Fibroblast of lung (primary cell): ENCODE measurements around the gene PCAT7. TPM values are rescaled to one million over a fixed set of nuclear protein-coding genes. Genes with fewer than 3 reads are reported as not detected.

ENCODE experiments used
- DNase-seq, 2 donors: peaks; one replicate each; pipeline versions ENCODE4 v3.0.0 to v3.0.0-alpha.2; 2010; ENCODE audit warnings: low read depth in 2 of 2
- H2AFZ ChIP-seq: 2 replicates; pipeline ENCODE4 v1.5.1; 2012; ENCODE audit warnings: low read length, control low read depth, inconsistent platforms
- H3K27ac ChIP-seq: 2 replicates; pipeline ENCODE4 v1.5.1; 2011; ENCODE audit warnings: low read length, control low read depth; ENCODE audit not compliant: insufficient read depth
- H3K27me3 ChIP-seq: 2 replicates; pipeline ENCODE4 v1.5.1; 2011; ENCODE audit warnings: mild to moderate bottlenecking, low read length; ENCODE audit not compliant: control insufficient read depth, insufficient read depth
- H3K36me3 ChIP-seq: 2 replicates; pipeline ENCODE4 v1.5.1; 2011; ENCODE audit warnings: low read length; ENCODE audit not compliant: control insufficient read depth, insufficient read depth
- H3K4me1 ChIP-seq: 2 replicates; pipeline ENCODE4 v1.5.1; 2011; ENCODE audit warnings: low read length; ENCODE audit not compliant: control insufficient read depth, insufficient read depth; ENCODE audit errors: extremely low read depth
- H3K4me2 ChIP-seq: 2 replicates; pipeline ENCODE4 v1.5.1; 2011; ENCODE audit warnings: low read length, control low read depth; ENCODE audit not compliant: insufficient read depth; ENCODE audit errors: extremely low read depth
- H3K4me3 ChIP-seq, 4 experiments: fragments of 200-600 bp in 1 of 4; sonication (generic) in 1 of 4; replicated peaks in 1 of 4; 2 replicates each; pipeline ENCODE4 v1.5.1; 2011 to 2016; ENCODE audit warnings: low read length in 4 of 4, low read depth in 3 of 4, mild to moderate bottlenecking in 3 of 4, control low read depth in 2 of 4, inconsistent platforms in 1 of 4, mixed read lengths in 1 of 4; ENCODE audit not compliant: insufficient read depth in 1 of 4; ENCODE audit errors: control extremely low read depth in 1 of 4
- H3K79me2 ChIP-seq: 2 replicates; pipeline ENCODE4 v1.5.1; 2012; ENCODE audit warnings: mild to moderate bottlenecking, low read length, inconsistent platforms; ENCODE audit not compliant: control insufficient read depth, insufficient read depth
- H3K9ac ChIP-seq: 2 replicates; pipeline ENCODE4 v1.5.1; 2011; ENCODE audit warnings: mild to moderate bottlenecking, low read length, control low read depth; ENCODE audit not compliant: insufficient read depth
- H3K9me3 ChIP-seq: 2 replicates; pipeline ENCODE4 v1.5.1; 2012; ENCODE audit warnings: low read depth, low read length; ENCODE audit not compliant: control insufficient read depth, insufficient read depth
- H4K20me1 ChIP-seq: 2 replicates; pipeline ENCODE4 v1.5.1; 2011; ENCODE audit warnings: low read length; ENCODE audit not compliant: control insufficient read depth, insufficient read depth; ENCODE audit errors: extremely low read depth
- EZH2 ChIP-seq: IDR thresholded peaks from 2 replicates; pipeline ENCODE4 v1.5.1; 2012; ENCODE audit warnings: low read length, control low read depth, mild to moderate bottlenecking; ENCODE audit errors: missing control alignments
- polyA plus RNA-seq, 2 donors: library from polyadenylated mRNA; depleted of rRNA in 1 of 2; stranded (reverse) in 1 of 2; unstranded in 1 of 2; fragments of >200 nt; gene quantifications; 2 replicates each; pipeline ENCODE4 v1.2.1, GENCODE V29; 2011 to 2012; ENCODE audit warnings: missing spikeins in 1 of 2
- total RNA-seq: library from RNA; depleted of rRNA; stranded (reverse); fragments of >200 nt; gene quantifications from 2 replicates; pipeline ENCODE4 v1.2.1, GENCODE V29; 2014
- TF ChIP-seq, protein P1 (sequence below), 2 donors: IDR thresholded peaks in 1 of 2; conservative IDR thresholded peaks in 1 of 2; 1 replicate in 1 of 2; 2 replicates in 1 of 2; pipeline ENCODE4 v1.5.1; 2011 to 2012; ENCODE audit warnings: low read length in 2 of 2, control low read depth in 1 of 2, inconsistent platforms in 1 of 2, low read depth in 1 of 2, mild to moderate bottlenecking in 1 of 2

PCAT7 gene
- total and polyA plus RNA-seq, 2 donors (not counting 1 experiment from before 2014, with no cell fraction given) = under 0.01 to 0.01 TPM

DNA sequence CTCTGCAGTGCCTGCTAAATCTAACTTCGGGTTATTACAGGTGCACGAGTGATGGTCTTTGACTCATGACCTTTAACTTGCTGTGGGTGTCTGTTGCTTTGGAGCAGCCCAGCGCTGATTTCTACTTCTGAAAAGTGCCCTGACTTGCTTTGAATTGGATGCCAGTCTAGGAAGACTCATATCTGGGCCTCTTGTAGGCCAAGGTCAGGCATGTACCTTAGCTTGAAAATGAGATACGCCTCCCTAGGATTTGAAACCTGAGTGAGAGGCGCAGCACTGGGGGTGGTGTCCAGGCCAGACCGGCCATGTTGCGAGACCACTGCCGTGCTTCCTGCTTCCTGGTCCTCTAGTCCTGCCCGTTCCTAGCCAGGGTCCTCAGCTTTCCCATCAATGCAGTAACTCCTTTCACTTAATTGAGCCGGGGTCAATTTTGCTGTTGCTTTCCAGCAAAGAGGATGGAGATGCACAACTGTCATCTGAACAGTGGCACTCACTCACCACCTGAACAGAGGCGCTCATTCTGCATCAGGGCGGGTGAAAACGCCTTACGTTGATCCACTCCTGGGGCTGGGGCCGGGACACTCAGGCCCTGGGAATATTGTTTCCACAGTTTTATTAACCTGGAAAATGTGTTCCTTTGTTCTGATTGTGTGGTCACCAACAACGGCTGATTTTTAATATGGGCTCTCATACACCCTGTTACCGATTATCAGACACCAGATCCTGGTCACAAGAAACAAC lies 14.3 kb downstream of the PCAT7 start:
- no peaks in the 10 kb centered on the region for H3K27me3 ChIP-seq
- H4K20me1 ChIP-seq = no peaks in the 10 kb centered on the region
- H3K36me3 ChIP-seq = no peaks in the 10 kb centered on the region
- H2AFZ ChIP-seq = no peak overlapping the region
- H3K4me1 ChIP-seq = no peaks in the 10 kb centered on the region
- H3K4me2 ChIP-seq = no peak overlapping the region
- H3K4me3 ChIP-seq = no peak overlapping the region
- TF ChIP-seq EZH2 = no peak
- TF ChIP-seq, protein P1, sequence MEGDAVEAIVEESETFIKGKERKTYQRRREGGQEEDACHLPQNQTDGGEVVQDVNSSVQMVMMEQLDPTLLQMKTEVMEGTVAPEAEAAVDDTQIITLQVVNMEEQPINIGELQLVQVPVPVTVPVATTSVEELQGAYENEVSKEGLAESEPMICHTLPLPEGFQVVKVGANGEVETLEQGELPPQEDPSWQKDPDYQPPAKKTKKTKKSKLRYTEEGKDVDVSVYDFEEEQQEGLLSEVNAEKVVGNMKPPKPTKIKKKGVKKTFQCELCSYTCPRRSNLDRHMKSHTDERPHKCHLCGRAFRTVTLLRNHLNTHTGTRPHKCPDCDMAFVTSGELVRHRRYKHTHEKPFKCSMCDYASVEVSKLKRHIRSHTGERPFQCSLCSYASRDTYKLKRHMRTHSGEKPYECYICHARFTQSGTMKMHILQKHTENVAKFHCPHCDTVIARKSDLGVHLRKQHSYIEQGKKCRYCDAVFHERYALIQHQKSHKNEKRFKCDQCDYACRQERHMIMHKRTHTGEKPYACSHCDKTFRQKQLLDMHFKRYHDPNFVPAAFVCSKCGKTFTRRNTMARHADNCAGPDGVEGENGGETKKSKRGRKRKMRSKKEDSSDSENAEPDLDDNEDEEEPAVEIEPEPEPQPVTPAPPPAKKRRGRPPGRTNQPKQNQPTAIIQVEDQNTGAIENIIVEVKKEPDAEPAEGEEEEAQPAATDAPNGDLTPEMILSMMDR (conservative IDR thresholded peaks at IDR 0.05 in 1 of 2, IDR thresholded peaks at IDR 0.05 in 1 of 2; ENCODE audit: low read depth in 1 of 2, low read length in 2 of 2) = no peak
- H3K9ac ChIP-seq = no peak overlapping the region
- H3K9me3 ChIP-seq = no peaks in the 10 kb centered on the region
- DNase-seq = no peak
- H3K27ac ChIP-seq = no peak overlapping the region
- H3K79me2 ChIP-seq = no peaks in the 10 kb centered on the region

DNA sequence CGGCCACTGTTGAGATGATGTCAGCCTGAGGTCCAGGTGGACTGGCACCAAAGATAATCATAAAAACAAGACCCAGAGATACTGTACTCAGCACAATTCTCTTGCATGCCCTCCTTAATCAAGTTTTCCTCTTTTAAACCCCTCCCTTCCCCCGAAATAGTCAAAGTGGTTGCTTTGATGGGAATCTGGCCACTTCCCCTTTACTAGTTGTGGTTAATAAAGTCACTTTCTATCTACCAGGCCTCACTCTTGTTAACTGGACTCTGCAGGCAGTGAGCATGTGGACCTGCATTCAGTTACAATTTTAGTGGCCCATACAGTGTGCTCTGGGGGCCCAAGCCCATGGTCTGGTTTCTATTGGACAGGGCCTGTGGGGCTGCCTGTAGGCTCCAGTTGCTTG lies 21.2 kb downstream of the PCAT7 start:
- no peak for DNase-seq
- Histone ChIP-seq H3K9ac (no peak overlapping the region), H3K4me3 (no peak overlapping the region), H3K4me1 (no peaks in the 10 kb centered on the region), H3K79me2 (no peaks in the 10 kb centered on the region), H3K9me3 (no peaks in the 10 kb centered on the region), H4K20me1 (no peaks in the 10 kb centered on the region), H3K27ac (no peak overlapping the region), H3K36me3 (no peaks in the 10 kb centered on the region), H2AFZ (no peak overlapping the region), H3K4me2 (no peak overlapping the region), H3K27me3 (no peaks in the 10 kb centered on the region)
- TF ChIP-seq, protein P1 (conservative IDR thresholded peaks at IDR 0.05 in 1 of 2, IDR thresholded peaks at IDR 0.05 in 1 of 2; ENCODE audit: low read depth in 1 of 2, low read length in 2 of 2) = no peak
- TF ChIP-seq EZH2 = no peak

DNA sequence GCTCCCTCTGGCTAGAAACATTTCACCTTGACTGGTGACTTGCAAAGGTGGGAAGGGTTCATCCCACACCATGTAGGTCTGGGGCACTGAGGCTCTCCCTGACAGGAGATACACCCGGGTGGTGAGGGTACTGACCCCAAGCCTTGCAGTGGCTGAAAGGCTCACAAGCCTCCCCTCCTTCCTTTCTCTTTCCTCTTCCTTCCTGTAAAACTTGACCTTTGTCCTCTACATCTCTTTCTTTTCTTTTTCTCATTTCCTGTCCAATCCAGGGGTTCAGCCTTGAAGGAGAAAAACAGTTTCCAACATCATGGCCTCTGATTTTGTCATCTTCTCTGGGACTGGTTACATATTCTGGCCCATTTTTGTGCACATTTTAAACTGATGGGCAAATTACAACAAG lies 22.2 kb downstream of the PCAT7 start:
- TF ChIP-seq, protein P1 (conservative IDR thresholded peaks at IDR 0.05 in 1 of 2, IDR thresholded peaks at IDR 0.05 in 1 of 2; ENCODE audit: low read depth in 1 of 2, low read length in 2 of 2) = no peak
- TF ChIP-seq EZH2 = no peak
- no peak overlapping the region for H3K27ac ChIP-seq
- no peak for DNase-seq

More for the DNA sequence above, 22.2 kb downstream of the PCAT7 start:
- H3K27me3 ChIP-seq = no peaks in the 10 kb centered on the region
- H3K36me3 ChIP-seq = no peaks in the 10 kb centered on the region
- no peaks in the 10 kb centered on the region for H3K79me2 ChIP-seq
- H2AFZ ChIP-seq = no peak overlapping the region
- no peaks in the 10 kb centered on the region for H4K20me1 ChIP-seq
- H3K9me3 ChIP-seq = no peaks in the 10 kb centered on the region
- H3K4me3 ChIP-seq = no peak overlapping the region
- H3K9ac ChIP-seq = no peak overlapping the region
- no peak overlapping the region for H3K4me2 ChIP-seq
- H3K4me1 ChIP-seq = no peaks in the 10 kb centered on the region
